Right renal pelvis (tissue), 4 donors: Measurements from ENCODE around the gene NAGPA. TPM values are rescaled to one million over a fixed set of nuclear protein-coding genes. Genes with fewer than 3 reads are reported as not detected.

Source experiments
- DNase-seq, 4 donors: peaks; one replicate each; pipeline ENCODE4 v3.0.0-alpha.2; 2013; ENCODE audit warnings: low read depth in 4 of 4, low spot score in 3 of 4, missing footprints in 1 of 4
- polyA plus RNA-seq, 4 donors: library from polyadenylated mRNA; unstranded; fragments of 120-200 nt; gene quantifications; one replicate each; pipeline ENCODE4 v1.2.1, GENCODE V29; 2013; ENCODE audit not compliant: insufficient read length in 4 of 4

Gene NAGPA
- polyA plus RNA-seq, 4 donors, result 8.6 to 10.9 (median 8.8) TPM

DNA sequence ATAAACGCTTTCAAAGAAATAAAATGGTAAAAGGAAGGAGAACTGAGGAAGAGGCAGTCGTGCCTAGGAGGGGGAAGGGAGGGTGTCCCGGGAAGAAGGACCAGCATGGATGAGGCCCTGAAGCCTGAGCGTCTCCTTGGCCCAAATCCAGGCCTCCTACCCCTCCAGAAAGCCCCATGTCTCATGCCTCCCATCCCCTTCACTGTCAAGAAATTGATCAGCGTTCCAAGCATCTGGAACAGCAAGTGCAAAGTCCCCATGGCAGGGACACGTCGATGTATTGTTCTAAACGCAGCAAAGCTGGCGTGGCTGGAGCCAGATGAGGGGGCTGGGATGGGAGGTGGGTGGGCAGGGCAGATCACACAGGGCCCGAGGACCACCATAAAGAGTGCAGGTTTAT, 53.0 kb downstream of the NAGPA start:
- no peak for DNase-seq

DNA sequence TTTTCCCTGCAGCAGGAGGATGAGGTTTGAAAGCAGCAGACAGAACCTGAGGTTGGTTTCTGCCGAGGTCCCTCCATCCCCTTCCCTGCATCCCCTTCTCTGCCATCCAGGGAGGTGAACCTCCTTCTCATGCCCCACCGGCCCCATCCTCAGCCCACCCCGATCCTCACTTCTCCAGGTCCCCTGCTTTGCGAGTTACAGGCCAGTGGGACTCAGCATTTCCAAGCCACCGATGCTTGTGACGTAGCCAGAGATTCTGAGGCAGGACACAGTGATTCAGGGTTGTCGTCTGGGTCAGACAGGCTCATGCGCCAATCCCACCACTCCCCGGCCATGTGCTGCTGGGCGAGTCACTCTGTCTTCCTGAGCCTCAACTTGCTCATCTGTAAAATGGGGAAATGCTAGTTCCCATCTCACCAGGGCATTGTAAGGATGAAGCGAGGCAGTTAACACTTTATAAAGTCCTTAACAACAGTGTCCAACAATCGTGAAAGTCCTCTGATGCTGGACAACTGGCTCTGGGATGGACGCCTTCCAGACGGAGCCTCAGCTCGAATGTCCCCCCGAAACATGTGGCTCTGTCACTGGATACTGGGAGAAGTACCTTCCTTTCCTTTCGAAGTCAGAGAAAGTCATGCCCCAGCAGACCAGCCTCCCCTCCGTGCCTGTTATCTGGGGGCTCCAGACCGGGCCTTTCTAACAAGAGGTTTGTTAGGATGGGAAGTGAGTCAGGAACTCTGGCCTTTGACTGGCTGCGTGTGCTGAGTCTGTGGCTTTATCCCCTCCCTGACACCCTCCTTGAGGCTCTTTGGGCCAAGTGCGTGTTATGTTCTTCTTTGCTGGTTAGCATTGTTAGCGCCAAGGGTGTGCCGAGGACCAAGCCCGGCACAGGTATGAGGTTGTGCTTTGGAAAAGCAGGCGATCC, 53.7 kb downstream of the NAGPA start:
- DNase-seq, result no peak

DNA sequence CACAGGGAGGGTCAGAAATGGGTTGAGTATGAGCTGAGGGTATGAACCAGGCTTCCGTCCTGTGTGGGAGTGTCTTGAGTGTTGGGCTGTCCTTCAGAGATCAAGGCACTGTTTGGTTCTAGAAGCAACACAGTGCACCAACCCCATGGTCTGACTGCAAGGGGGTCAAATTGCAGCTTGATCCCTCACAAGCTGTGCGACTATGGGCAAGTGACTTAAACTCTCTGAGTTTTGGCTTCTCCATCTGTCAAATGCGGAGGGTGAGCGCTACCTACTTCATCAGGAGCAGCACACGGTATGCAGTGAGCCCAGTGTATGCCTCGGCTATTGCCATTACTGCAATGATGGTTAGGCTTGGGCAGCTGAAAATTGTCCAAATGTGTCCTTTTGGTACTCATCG, 54.6 kb downstream of the NAGPA start:
- no peak for DNase-seq

DNA sequence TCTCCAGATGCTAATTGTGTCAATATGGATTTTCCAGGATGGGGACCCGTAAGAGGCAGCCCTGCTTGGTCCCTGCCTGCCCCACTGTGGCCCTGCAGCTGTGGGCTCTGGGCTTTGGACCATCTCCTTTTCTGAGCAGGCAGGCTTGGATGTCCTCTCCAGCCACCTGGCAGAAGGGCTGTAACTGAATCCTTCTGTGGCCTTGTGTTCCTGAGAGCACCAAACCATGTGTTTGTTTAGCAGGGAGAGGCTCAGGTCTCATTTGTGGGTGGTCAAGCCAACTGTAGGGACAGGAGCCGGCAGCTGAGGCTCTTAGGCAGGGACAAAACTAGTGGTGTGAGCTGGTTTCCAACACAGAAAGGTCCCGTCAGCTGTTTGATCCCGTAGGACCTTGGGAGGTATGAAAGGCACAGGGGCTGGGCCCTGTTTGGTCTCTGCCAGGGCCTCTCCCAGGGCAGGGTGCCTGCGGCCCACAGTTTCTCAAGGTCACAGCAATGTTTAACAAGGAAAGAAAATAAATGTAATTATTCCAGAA, 57.1 kb downstream of the NAGPA start:
- DNase-seq, result no peak

DNA sequence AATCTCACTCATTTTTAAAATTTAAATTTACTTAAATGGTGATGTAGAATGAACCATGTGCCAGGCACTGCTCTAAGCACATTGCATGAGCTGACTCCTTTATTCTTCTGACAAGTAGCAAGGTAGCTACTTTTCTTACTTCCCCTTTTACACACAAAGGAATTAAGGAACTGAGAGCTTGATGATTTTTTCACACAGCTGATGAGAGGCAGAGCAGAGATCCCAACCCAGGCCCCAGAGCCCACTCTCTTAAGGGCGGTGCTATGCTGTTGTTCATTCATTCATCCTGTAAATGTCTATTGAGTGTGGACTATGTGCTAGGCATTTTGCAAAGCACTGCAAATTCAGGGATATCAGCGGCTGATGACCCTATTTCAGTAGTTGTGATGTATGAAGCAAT, 57.7 kb downstream of the NAGPA start:
- DNase-seq, result no peak

Other genes starting within 250 kb of the NAGPA start
- gene SEPTIN12, start 245.6 kb downstream of the NAGPA start, polyA plus RNA-seq, result under 1 TPM in 1 of 4 donors, not detected in 3; 0.18 TPM
- 10 to 100 TPM in 2 of 4 donors, 1 to 10 TPM in 2; 7.5 to 12.7 (median 10.9) TPM for gene SMIM22, start 238.6 kb downstream of the NAGPA start, polyA plus RNA-seq
- 10 to 100 TPM; 34.8 to 42.1 (median 36.3) TPM for gene ROGDI, start 231.3 kb downstream of the NAGPA start, polyA plus RNA-seq
- gene GLYR1, start 186.6 kb downstream of the NAGPA start, polyA plus RNA-seq, result 100 to 1,000 TPM; 123 to 150 (median 139) TPM
- gene UBN1, start 186.5 kb downstream of the NAGPA start, polyA plus RNA-seq, result 10 to 100 TPM; 33.4 to 36.1 (median 35.0) TPM
- gene PPL, start 96.8 kb downstream of the NAGPA start, polyA plus RNA-seq, result 10 to 100 TPM; 27.8 to 34.6 (median 28.7) TPM
- gene SEC14L5, start 75.6 kb downstream of the NAGPA start, polyA plus RNA-seq, result under 1 TPM; 0.14 to 0.36 (median 0.26) TPM
- gene C16orf89, start 32.0 kb upstream of the NAGPA start, polyA plus RNA-seq, result 10 to 100 TPM in 1 of 4 donors, 1 to 10 TPM in 3; 2.6 to 11.6 (median 6.4) TPM
- gene ALG1, start 37.9 kb upstream of the NAGPA start, polyA plus RNA-seq, result 10 to 100 TPM; 24.3 to 27.2 (median 24.4) TPM
- gene EEF2KMT, start 63.9 kb upstream of the NAGPA start, polyA plus RNA-seq, result 10 to 100 TPM; 12.3 to 14.7 (median 13.7) TPM